H9 (cell line): ENCODE data around the gene PID1. TPM values are rescaled to one million over a fixed set of nuclear protein-coding genes. Genes with fewer than 3 reads are reported as not detected.

ENCODE experiments used
- DNase-seq: peaks from one replicate; pipeline ENCODE4 v3.0.0-alpha.2; 2017
- H2AFZ ChIP-seq: one replicate; pipeline ENCODE4 v1.6.1; 2013; ENCODE audit warnings: mild to moderate bottlenecking, low read length, control low read depth, moderate library complexity
- H2AK5ac ChIP-seq: 2 replicates; pipeline ENCODE4 v1.6.1; 2013; ENCODE audit warnings: low read length, control low read depth, mixed read lengths; ENCODE audit not compliant: insufficient read length
- H2BK120ac ChIP-seq: one replicate; pipeline ENCODE4 v1.6.1; 2013; ENCODE audit warnings: low read depth, mild to moderate bottlenecking, low read length, control low read depth, inconsistent platforms; ENCODE audit not compliant: poor library complexity, severe bottlenecking
- H2BK12ac ChIP-seq: 2 replicates; pipeline ENCODE4 v1.6.1; 2013; ENCODE audit warnings: low read length, control low read depth, mixed read lengths, low read depth; ENCODE audit not compliant: insufficient read length
- H2BK15ac ChIP-seq: 2 replicates; pipeline ENCODE4 v1.6.1; 2013; ENCODE audit warnings: low read depth, low read length, control low read depth
- H2BK20ac ChIP-seq: one replicate; pipeline ENCODE4 v1.6.1; 2013; ENCODE audit warnings: low read depth, mild to moderate bottlenecking, low read length, control low read depth, inconsistent platforms; ENCODE audit not compliant: poor library complexity, severe bottlenecking
- H2BK5ac ChIP-seq: 2 replicates; pipeline ENCODE4 v1.6.1; 2013; ENCODE audit warnings: low read length, control low read depth, mixed read lengths; ENCODE audit not compliant: insufficient read length
- H3K14ac ChIP-seq: 2 replicates; pipeline ENCODE4 v1.6.1; 2013; ENCODE audit warnings: low read length, control low read depth; ENCODE audit not compliant: insufficient read depth
- H3K18ac ChIP-seq: 2 replicates; pipeline ENCODE4 v1.6.1; 2013; ENCODE audit warnings: low read depth, mild to moderate bottlenecking, mixed read lengths, low read length, control low read depth; ENCODE audit not compliant: insufficient read length
- H3K23ac ChIP-seq: 2 replicates; pipeline ENCODE4 v1.6.1; 2013; ENCODE audit warnings: low read length, control low read depth, mixed read lengths, low read depth; ENCODE audit not compliant: insufficient read length
- H3K23me2 ChIP-seq: 2 replicates; pipeline ENCODE4 v1.6.1; 2013; ENCODE audit warnings: low read depth, mild to moderate bottlenecking, mixed read lengths, low read length, control low read depth; ENCODE audit not compliant: insufficient read length, poor library complexity, severe bottlenecking
- H3K27ac ChIP-seq: 2 replicates; pipeline ENCODE4 v1.5.1; 2013; ENCODE audit warnings: low read length, control low read depth, mixed read lengths, low read depth; ENCODE audit not compliant: insufficient read length
- H3K27me3 ChIP-seq: 2 replicates; pipeline ENCODE4 v1.6.1; 2013; ENCODE audit warnings: low read length, control low read depth, inconsistent platforms; ENCODE audit not compliant: insufficient read depth
- H3K4ac ChIP-seq: 2 replicates; pipeline ENCODE4 v1.6.1; 2013; ENCODE audit warnings: low read depth, mild to moderate bottlenecking, control low read depth, inconsistent platforms, low read length, moderate library complexity
- H3K4me1 ChIP-seq: 2 replicates; pipeline ENCODE4 v1.6.1; 2013; ENCODE audit warnings: low read length, control low read depth, inconsistent platforms; ENCODE audit not compliant: insufficient read depth
- H3K4me2 ChIP-seq: 2 replicates; pipeline ENCODE4 v1.6.1; 2013; ENCODE audit warnings: low read length, control low read depth, mixed read lengths; ENCODE audit not compliant: insufficient read length, insufficient read depth
- H3K56ac ChIP-seq: 2 replicates; pipeline ENCODE4 v1.6.1; 2013; ENCODE audit warnings: low read depth, mild to moderate bottlenecking, mixed read lengths, low read length, control low read depth; ENCODE audit not compliant: insufficient read length
- H3K79me1 ChIP-seq: 2 replicates; pipeline ENCODE4 v1.6.1; 2013; ENCODE audit warnings: low read depth, mild to moderate bottlenecking, moderate library complexity, low read length, control low read depth, inconsistent platforms; ENCODE audit not compliant: insufficient read depth, poor library complexity, severe bottlenecking
- H3K79me2 ChIP-seq: 2 replicates; pipeline ENCODE4 v1.6.1; 2013; ENCODE audit warnings: low read length, control low read depth, inconsistent platforms; ENCODE audit not compliant: insufficient read depth
- H3K9ac ChIP-seq: 2 replicates; pipeline ENCODE4 v1.6.1; 2013; ENCODE audit warnings: low read length, control low read depth, mixed read lengths; ENCODE audit not compliant: insufficient read length; ENCODE audit errors: extremely low read depth
- H3K9me3 ChIP-seq: one replicate; pipeline ENCODE4 v1.6.1; 2013; ENCODE audit warnings: low read depth, low read length, inconsistent platforms; ENCODE audit not compliant: control insufficient read depth
- H3T11ph ChIP-seq: one replicate; pipeline ENCODE4 v1.6.1; 2013; ENCODE audit warnings: mild to moderate bottlenecking, low read length, control low read depth, inconsistent platforms
- H4K20me1 ChIP-seq: one replicate; pipeline ENCODE4 v1.6.1; 2013; ENCODE audit not compliant: control insufficient read depth, insufficient read length, insufficient read depth
- H4K5ac ChIP-seq: 2 replicates; pipeline ENCODE4 v1.6.1; 2013; ENCODE audit warnings: low read depth, mild to moderate bottlenecking, mixed read lengths, low read length, control low read depth; ENCODE audit not compliant: insufficient read length
- H4K8ac ChIP-seq: replicated peaks from 2 replicates; pipeline ENCODE4 v1.6.1; 2013; ENCODE audit warnings: low read length, control low read depth, mixed read lengths, low read depth; ENCODE audit not compliant: insufficient read length
- H4K91ac ChIP-seq: 2 replicates; pipeline ENCODE4 v1.6.1; 2013; ENCODE audit warnings: low read depth, mild to moderate bottlenecking, moderate library complexity, mixed read lengths, low read length, control low read depth; ENCODE audit not compliant: insufficient read length
- H3K27ac Mint-ChIP-seq, 3 experiments: 2 replicates in 2 of 3; 3 replicates in 1 of 3; pipeline ENCODE4 v1.8.0; 2020 to 2021; ENCODE audit warnings: mixed read lengths in 3 of 3, mild to moderate bottlenecking in 1 of 3, moderate library complexity in 1 of 3
- H3K27me3 Mint-ChIP-seq: 2 replicates; pipeline ENCODE4 v1.8.0; 2021; ENCODE audit warnings: low read depth, mild to moderate bottlenecking, moderate library complexity, mixed read lengths
- H3K36me3 Mint-ChIP-seq, 3 experiments: 2 replicates in 2 of 3; 3 replicates in 1 of 3; pipeline ENCODE4 v1.8.0; 2020 to 2021; ENCODE audit warnings: low read depth in 3 of 3, mixed read lengths in 3 of 3; ENCODE audit not compliant: insufficient read depth in 1 of 3
- H3K4me1 Mint-ChIP-seq, 2 experiments: 2 replicates each; pipeline ENCODE4 v1.8.0; 2020; ENCODE audit warnings: mixed read lengths in 2 of 2
- H3K4me3 Mint-ChIP-seq, 2 experiments: 2 replicates in 1 of 2; 3 replicates in 1 of 2; pipeline ENCODE4 v1.8.0; 2020 to 2021; ENCODE audit warnings: mild to moderate bottlenecking in 2 of 2, mixed read lengths in 2 of 2, moderate library complexity in 1 of 2
- H3K9me3 Mint-ChIP-seq, 2 experiments: 2 replicates in 1 of 2; 3 replicates in 1 of 2; pipeline ENCODE4 v1.8.0; 2020; ENCODE audit warnings: mild to moderate bottlenecking in 2 of 2, mixed read lengths in 2 of 2, moderate library complexity in 1 of 2
- WGBS: extraction: QIAGEN DNeasy Blood & Tissue Kit; methylation state at CpG from one replicate; pipeline ENCODE4 v1.1.7; 2013; ENCODE audit warnings: missing lambda C conversion rate, low lambda C conversion rate, mixed read lengths; ENCODE audit not compliant: insufficient read length; ENCODE audit errors: extremely low coverage; 5-methylcytosine and 5-hydroxymethylcytosine counted together
- total RNA-seq: library from RNA; stranded (reverse); gene quantifications from 2 replicates; pipeline ENCODE4 v1.2.1, GENCODE V29; 2021
- TF ChIP-seq, protein P1 (sequence below): fragments of 200-600 bp; sonication (generic); conservative IDR thresholded peaks from 3 replicates; pipeline ENCODE4 v1.8.0; 2021; ENCODE audit warnings: antibody characterized with exemption, mild to moderate bottlenecking

PID1 gene
- total RNA-seq, 1 experiment from 2014 or later = 1.4 TPM

DNA sequence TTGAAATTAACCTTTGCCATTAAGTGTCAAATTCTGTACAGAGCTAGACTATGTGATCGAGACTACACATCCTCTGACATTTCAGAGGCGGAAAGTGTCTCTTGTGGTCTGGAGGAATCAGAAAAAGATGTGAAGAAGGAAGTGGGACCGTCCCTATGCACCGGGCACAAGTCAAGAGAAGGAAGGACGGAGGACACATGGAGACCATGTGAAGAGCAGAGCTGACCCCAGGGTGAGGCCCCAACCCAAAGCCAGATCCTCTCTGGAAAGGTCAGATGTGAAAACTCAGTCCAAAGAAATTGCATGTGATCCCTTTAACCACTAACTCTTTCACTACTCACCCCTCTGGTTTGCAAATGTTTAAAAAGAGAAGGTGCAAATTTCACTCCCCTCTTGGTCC lies 92.4 kb downstream of the PID1 start:
- Histone ChIP-seq H4K91ac (no peak overlapping the region), H3K27me3 (no peaks in the 10 kb centered on the region), H2BK12ac (no peak overlapping the region), H3K79me2 (no peaks in the 10 kb centered on the region), H2AK5ac (no peak overlapping the region), H3K4me2 (no peak overlapping the region), H3K23me2 (no peaks in the 10 kb centered on the region), H3K18ac (no peak overlapping the region), H2BK120ac (no peak overlapping the region), H3K9ac (no peak overlapping the region), H3K23ac (no peak overlapping the region), H4K5ac (no peak overlapping the region), H3K79me1 (no peaks in the 10 kb centered on the region), H2AFZ (no peak overlapping the region), H3K56ac (no peak overlapping the region), H3K14ac (no peak overlapping the region), H3K4me1 (no peaks in the 10 kb centered on the region), H2BK5ac (no peak overlapping the region), H3K4ac (no peak overlapping the region), H3T11ph (no peak overlapping the region), H4K8ac (no peak overlapping the region), H2BK15ac (no peak overlapping the region), H3K27ac (no peak overlapping the region), H3K9me3 (no peaks in the 10 kb centered on the region), H2BK20ac (no peak overlapping the region), H4K20me1 (no peaks in the 10 kb centered on the region)
- H3K27ac Mint-ChIP-seq = no peak overlapping the region
- 0 out of 4 replicates have a peak, but pooled peaks cover 0 to 6% of the 10 kb centered on the region in 2 experiments for H3K4me1 Mint-ChIP-seq
- no peak overlapping the region for H3K4me3 Mint-ChIP-seq
- TF ChIP-seq, protein P1, sequence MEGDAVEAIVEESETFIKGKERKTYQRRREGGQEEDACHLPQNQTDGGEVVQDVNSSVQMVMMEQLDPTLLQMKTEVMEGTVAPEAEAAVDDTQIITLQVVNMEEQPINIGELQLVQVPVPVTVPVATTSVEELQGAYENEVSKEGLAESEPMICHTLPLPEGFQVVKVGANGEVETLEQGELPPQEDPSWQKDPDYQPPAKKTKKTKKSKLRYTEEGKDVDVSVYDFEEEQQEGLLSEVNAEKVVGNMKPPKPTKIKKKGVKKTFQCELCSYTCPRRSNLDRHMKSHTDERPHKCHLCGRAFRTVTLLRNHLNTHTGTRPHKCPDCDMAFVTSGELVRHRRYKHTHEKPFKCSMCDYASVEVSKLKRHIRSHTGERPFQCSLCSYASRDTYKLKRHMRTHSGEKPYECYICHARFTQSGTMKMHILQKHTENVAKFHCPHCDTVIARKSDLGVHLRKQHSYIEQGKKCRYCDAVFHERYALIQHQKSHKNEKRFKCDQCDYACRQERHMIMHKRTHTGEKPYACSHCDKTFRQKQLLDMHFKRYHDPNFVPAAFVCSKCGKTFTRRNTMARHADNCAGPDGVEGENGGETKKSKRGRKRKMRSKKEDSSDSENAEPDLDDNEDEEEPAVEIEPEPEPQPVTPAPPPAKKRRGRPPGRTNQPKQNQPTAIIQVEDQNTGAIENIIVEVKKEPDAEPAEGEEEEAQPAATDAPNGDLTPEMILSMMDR = no peak
- no CpG with 5 or more reads among the region's 5 CpGs for WGBS
- H3K9me3 Mint-ChIP-seq = no peaks in the 10 kb centered on the region; a peak in 1 of 5 replicates
- no peaks in the 10 kb centered on the region; the same call in 1 of the 2 replicates for H3K27me3 Mint-ChIP-seq
- no peaks in the 10 kb centered on the region; a peak in 1 of 7 replicates for H3K36me3 Mint-ChIP-seq
- no peak for DNase-seq
